A549 (cell line): ENCODE data around the gene TCOF1.

Experiments used
- CTCF ChIP-seq: fragments of >200 bp; sonication (Bioruptor Twin); formaldehyde crosslinking; IDR thresholded peaks from 3 replicates; pipeline ENCODE4 v1.5.1; 2016
- EP300 ChIP-seq, 2 experiments: fragments of >200 bp; sonication (Bioruptor Twin); formaldehyde crosslinking; IDR thresholded peaks; 2 replicates in 1 of 2; 3 replicates in 1 of 2; pipeline ENCODE4 v1.6.1; 2016 to 2017
- FOSB ChIP-seq: fragments of 250-450 bp; sonication (Bioruptor Pico); IDR thresholded peaks from 2 replicates; pipeline ENCODE4 v1.5.0; 2020; ENCODE audit warnings: mild to moderate bottlenecking, moderate library complexity
- JUN ChIP-seq, 2 experiments: fragments of >200 bp; sonication (Bioruptor Twin); formaldehyde crosslinking; IDR thresholded peaks; 2 replicates in 1 of 2; 3 replicates in 1 of 2; pipeline ENCODE4 v1.6.1; 2016 to 2017
- MAZ ChIP-seq: fragments of 150-350 bp; IDR thresholded peaks from 2 replicates; pipeline ENCODE4 v1.6.1; 2014; ENCODE audit warnings: antibody characterized with exemption, low read depth, low read length, borderline replicate concordance
- POLR2A ChIP-seq: IDR thresholded peaks from 2 replicates; pipeline ENCODE4 v1.6.1; 2012; ENCODE audit warnings: mild to moderate bottlenecking, low read length
- RAD21 ChIP-seq, 2 experiments: fragments of >200 bp in 1 of 2; sonication (Bioruptor Twin) in 1 of 2; formaldehyde crosslinking in 1 of 2; IDR thresholded peaks in 1 of 2; conservative IDR thresholded peaks in 1 of 2; 2 replicates in 1 of 2; 3 replicates in 1 of 2; pipeline ENCODE4 v1.6.1; 2012 to 2018; ENCODE audit warnings: inconsistent platforms in 1 of 2
- RCOR1 ChIP-seq: fragments of 150-350 bp; IDR thresholded peaks from 2 replicates; pipeline ENCODE4 v1.6.1; 2014; ENCODE audit warnings: antibody characterized with exemption, low read length, low read depth

- TF ChIP-seq CTCF (no peak), RAD21 (conservative IDR thresholded peaks at IDR 0.05 in 1 of 2, IDR thresholded peaks at IDR 0.05 in 1 of 2) (no peak), RCOR1 (no peak), JUN (IDR thresholded peaks at IDR 0.05) (no peak), POLR2A (no peak), MAZ (no peak), EP300 (IDR thresholded peaks at IDR 0.05) (no peak), FOSB (CRISPR knock-in tag) (no peak)
Observed at GRCh38 chr5:150345716-150346115, 11.8 kb upstream of the TCOF1 start.
